HL-60 (cell line): Measurements from ENCODE around the gene ETV6.

Source experiments
- GABPA ChIP-seq: IDR thresholded peaks from 2 replicates; pipeline ENCODE4 v1.6.1; 2012; ENCODE audit warnings: low read depth
- POLR2AphosphoS5 ChIP-seq: IDR thresholded peaks from 2 replicates; pipeline ENCODE4 v1.6.1; 2012; ENCODE audit warnings: low read depth
- SPI1 ChIP-seq: IDR thresholded peaks from 2 replicates; pipeline ENCODE4 v1.6.1; 2012; ENCODE audit warnings: low read depth, mild to moderate bottlenecking, borderline replicate concordance
- TF ChIP-seq, protein P1 (sequence below): IDR thresholded peaks from one replicate; pipeline ENCODE4 v1.5.1; 2011; ENCODE audit warnings: low read length, control low read depth, inconsistent platforms; ENCODE audit not compliant: insufficient read depth
- TF ChIP-seq, protein P2 (sequence below): IDR thresholded peaks from 2 replicates; pipeline ENCODE4 v1.6.1; 2012; ENCODE audit warnings: low read depth; ENCODE audit not compliant: insufficient replicate concordance

- TF ChIP-seq, protein P1, sequence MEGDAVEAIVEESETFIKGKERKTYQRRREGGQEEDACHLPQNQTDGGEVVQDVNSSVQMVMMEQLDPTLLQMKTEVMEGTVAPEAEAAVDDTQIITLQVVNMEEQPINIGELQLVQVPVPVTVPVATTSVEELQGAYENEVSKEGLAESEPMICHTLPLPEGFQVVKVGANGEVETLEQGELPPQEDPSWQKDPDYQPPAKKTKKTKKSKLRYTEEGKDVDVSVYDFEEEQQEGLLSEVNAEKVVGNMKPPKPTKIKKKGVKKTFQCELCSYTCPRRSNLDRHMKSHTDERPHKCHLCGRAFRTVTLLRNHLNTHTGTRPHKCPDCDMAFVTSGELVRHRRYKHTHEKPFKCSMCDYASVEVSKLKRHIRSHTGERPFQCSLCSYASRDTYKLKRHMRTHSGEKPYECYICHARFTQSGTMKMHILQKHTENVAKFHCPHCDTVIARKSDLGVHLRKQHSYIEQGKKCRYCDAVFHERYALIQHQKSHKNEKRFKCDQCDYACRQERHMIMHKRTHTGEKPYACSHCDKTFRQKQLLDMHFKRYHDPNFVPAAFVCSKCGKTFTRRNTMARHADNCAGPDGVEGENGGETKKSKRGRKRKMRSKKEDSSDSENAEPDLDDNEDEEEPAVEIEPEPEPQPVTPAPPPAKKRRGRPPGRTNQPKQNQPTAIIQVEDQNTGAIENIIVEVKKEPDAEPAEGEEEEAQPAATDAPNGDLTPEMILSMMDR, result no peak
- TF ChIP-seq POLR2AphosphoS5 (peak; percentile 38; the same call in 1 of the 2 replicates), SPI1 (no peak; the same call in 1 of the 2 replicates), GABPA (no peak)
- TF ChIP-seq, protein P2, sequence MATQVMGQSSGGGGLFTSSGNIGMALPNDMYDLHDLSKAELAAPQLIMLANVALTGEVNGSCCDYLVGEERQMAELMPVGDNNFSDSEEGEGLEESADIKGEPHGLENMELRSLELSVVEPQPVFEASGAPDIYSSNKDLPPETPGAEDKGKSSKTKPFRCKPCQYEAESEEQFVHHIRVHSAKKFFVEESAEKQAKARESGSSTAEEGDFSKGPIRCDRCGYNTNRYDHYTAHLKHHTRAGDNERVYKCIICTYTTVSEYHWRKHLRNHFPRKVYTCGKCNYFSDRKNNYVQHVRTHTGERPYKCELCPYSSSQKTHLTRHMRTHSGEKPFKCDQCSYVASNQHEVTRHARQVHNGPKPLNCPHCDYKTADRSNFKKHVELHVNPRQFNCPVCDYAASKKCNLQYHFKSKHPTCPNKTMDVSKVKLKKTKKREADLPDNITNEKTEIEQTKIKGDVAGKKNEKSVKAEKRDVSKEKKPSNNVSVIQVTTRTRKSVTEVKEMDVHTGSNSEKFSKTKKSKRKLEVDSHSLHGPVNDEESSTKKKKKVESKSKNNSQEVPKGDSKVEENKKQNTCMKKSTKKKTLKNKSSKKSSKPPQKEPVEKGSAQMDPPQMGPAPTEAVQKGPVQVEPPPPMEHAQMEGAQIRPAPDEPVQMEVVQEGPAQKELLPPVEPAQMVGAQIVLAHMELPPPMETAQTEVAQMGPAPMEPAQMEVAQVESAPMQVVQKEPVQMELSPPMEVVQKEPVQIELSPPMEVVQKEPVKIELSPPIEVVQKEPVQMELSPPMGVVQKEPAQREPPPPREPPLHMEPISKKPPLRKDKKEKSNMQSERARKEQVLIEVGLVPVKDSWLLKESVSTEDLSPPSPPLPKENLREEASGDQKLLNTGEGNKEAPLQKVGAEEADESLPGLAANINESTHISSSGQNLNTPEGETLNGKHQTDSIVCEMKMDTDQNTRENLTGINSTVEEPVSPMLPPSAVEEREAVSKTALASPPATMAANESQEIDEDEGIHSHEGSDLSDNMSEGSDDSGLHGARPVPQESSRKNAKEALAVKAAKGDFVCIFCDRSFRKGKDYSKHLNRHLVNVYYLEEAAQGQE, result no peak
Observed at GRCh38 chr12:11753150-11753499, 103.7 kb downstream of the ETV6 start.
